ENCODE measurements around the gene STARD9.
"Not testable (repeated sequence)": the region's sequence is repeated elsewhere in the genome, so short reads cannot be mapped to it uniquely, and the experiment has no call there.

STARD9 gene

DNA sequence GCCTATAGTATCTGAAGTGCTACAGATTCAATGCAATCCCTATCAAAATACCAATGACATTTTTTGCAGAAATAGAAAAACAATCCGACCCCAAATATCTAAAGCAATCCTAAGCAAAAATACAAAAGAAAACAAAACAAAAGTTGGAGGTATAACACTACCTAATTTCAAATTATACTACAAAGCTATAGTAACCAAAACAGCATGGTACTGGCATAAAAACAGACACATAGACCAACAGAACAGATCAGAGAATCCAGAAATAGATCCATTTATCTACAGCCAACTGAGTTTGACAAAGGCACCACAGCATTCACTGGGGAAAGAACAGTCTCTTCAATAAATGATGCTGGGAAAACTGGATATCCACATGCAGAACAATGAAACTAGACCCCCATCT, 185.4 kb downstream of the STARD9 start:
- no peak for DNase-seq (ENCODE audit: low read depth in 1 of 2, low spot score in 1 of 2)

DNA sequence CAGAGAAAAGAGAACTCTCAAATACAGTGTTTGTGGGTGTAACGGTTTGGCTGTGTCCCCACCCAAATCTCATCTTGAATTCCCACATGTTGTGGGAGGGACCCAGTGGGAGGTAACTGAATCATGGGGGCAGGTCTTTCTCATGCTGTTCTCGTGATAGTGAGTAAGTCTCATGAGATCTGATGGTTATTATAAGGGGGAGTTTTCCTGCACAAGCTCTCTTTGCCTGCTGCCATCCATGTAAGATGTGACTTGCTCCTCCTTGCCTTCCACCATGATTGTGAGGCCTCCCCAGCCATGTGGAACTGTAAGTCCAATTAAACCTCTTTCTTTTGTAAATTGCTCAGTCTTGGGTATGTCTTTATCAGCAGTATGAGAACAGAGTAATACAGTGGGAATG, 186.4 kb downstream of the STARD9 start:
- DNase-seq (ENCODE audit: low read depth in 1 of 2, low spot score in 1 of 2) = not testable (repeated sequence)

DNA sequence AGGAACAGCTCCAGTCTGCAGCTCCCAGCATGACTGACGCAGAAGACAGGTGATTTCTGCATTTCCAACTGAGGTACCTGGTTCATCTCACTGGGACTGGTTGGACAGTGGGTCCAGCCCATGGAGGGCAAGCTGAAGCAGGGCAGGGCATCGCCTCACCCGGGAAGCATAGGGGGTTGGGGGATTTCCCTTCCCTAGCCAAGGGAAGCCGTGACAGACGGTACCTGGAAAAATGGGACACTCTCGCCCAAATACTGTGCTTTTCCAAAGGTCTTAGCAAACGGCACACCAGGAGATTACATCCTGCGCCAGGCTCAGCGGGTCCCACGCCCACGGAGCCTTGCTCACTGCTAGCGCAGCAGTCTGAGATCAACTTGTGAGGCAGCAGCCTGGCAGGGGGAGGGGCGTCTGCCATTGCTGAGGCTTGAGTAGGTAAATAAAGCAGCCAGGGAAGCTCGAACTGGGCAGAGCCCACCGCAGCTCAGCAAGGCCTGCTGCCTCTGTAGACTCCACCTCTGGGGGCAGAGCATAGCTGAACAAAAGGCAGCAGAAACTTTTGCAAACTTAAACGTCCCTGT, 188.8 kb downstream of the STARD9 start:
- not testable (repeated sequence) for DNase-seq (ENCODE audit: low read depth in 1 of 2, low spot score in 1 of 2)

DNA sequence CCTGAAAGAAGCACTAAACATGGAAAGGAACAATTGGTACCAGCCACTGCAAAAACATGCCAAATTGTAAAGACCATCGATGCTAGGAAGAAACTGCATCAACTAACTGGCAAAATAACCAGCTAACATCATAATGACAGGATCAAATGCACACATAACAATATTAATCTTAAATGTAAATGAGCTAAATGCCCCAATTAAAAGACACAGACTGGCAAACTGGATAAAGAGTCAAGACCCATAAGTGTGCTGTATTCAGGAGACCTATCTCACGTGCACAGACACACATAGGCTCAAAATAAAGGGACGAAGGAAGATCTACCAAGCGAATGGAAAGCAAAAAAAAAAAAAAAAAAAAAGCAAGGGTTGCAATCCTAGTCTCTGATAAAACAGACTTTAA, 190.7 kb downstream of the STARD9 start:
- not testable (repeated sequence) for DNase-seq (ENCODE audit: low read depth in 1 of 2, low spot score in 1 of 2)

Data from activated T-helper 1 cell treated with anti-CD3 and anti-CD28 coated beads, Interleukin-2, amount 50 U/mL, for 16 hours (primary cell).